ENCODE results near the gene IL25. TPM values are rescaled to one million over a fixed set of nuclear protein-coding genes. Genes with fewer than 3 reads are reported as not detected.
A peak's percentile ranks its signal among the peaks of the same experiment; 100 is the strongest.

IL25 gene
- total RNA-seq, 1 donor: not detected

GRCh38 chr14:23354990-23355389, 17.6 kb upstream of the IL25 start:
- Histone ChIP-seq H3K27ac (ENCODE audit: low read depth, low read length) (no peak overlapping the region), H3K27me3 (ENCODE audit: insufficient read depth, low read length) (no peaks in the 10 kb centered on the region), H3K36me3 (ENCODE audit: insufficient read depth, low read length) (peaks cover 12% of the 10 kb centered on the region), H3K4me3 (ENCODE audit: insufficient read depth, low read length) (no peak overlapping the region), H3K9me3 (ENCODE audit: low read depth, low read length) (no peaks in the 10 kb centered on the region), H3K79me2 (ENCODE audit: insufficient read depth, low read length) (no peaks in the 10 kb centered on the region), H2AFZ (ENCODE audit: low read length) (no peak overlapping the region), H4K20me1 (ENCODE audit: insufficient read depth, low read length) (peaks cover 5% of the 10 kb centered on the region), H3K4me2 (ENCODE audit: insufficient read depth, low read length) (no peak overlapping the region), H3K4me1 (ENCODE audit: insufficient read depth, low read length) (peaks cover 7% of the 10 kb centered on the region)
- TF ChIP-seq CTCF (IDR thresholded peaks at IDR 0.05; ENCODE audit: extremely low read depth, low read depth, low read length): no peak
- DNase-seq (ENCODE audit: insufficient read length, low spot score, missing footprints): no peak

DNA sequence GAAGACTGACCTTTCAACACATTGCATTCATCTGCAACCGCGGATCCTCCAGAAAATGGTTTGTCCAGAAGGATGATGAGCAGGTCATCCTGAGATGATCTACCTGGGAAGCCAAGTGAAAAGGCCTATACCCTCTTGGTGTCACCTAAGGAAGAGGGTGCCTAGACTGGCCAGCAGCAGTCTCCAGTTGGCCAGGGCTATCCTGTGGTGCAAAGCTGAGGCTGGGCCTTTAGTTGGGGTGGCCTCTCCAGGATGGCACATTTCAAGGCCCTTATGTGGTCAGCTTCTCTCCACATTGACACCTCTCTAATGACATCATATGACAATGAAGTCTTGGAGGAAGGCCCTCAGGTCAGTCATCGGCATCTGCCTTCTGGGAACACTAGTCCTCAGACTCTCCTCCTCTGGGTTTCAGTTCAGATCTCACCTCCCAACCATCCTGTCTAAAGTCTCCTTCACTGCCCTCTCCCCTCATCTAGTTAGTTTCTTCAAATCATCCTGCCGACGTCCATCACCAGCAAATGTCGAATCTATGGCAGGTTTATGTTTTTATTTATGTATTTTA, 16.7 kb upstream of the IL25 start:
- Histone ChIP-seq H3K9me3 (ENCODE audit: low read depth, low read length) (no peaks in the 10 kb centered on the region), H3K36me3 (ENCODE audit: insufficient read depth, low read length) (peaks cover 12% of the 10 kb centered on the region), H3K4me2 (ENCODE audit: insufficient read depth, low read length) (no peak overlapping the region), H2AFZ (ENCODE audit: low read length) (no peak overlapping the region), H3K4me3 (ENCODE audit: insufficient read depth, low read length) (no peak overlapping the region), H3K79me2 (ENCODE audit: insufficient read depth, low read length) (no peaks in the 10 kb centered on the region), H3K27ac (ENCODE audit: low read depth, low read length) (no peak overlapping the region), H3K27me3 (ENCODE audit: insufficient read depth, low read length) (no peaks in the 10 kb centered on the region), H4K20me1 (ENCODE audit: insufficient read depth, low read length) (peaks cover 5% of the 10 kb centered on the region), H3K4me1 (ENCODE audit: insufficient read depth, low read length) (peaks cover 7% of the 10 kb centered on the region)
- peak; percentile 63 for DNase-seq (ENCODE audit: insufficient read length, low spot score, missing footprints)
- TF ChIP-seq CTCF (IDR thresholded peaks at IDR 0.05; ENCODE audit: extremely low read depth, low read depth, low read length): no peak

DNA sequence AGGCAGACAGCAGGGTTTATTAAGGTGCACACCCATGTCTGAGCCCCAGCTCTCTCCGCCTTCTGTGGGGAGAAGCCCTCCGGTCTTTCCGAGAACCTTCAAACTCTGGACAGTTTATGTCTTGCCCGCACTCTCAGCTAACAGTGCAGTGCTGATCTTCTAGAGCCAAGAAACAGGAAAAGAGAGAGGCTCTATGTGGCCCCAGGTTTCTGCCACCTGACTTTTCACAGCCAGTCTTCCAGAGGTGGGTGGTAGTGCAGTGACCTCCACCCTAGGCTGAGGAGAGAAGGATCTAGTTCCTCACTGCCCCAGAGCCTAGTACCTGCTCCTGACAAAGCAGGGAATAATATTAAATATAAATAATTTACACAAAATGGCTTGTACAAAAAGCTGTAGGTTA, 15.9 kb upstream of the IL25 start:
- no peak overlapping the region for H3K4me2 ChIP-seq (ENCODE audit: insufficient read depth, low read length)
- no peaks in the 10 kb centered on the region for H3K27me3 ChIP-seq (ENCODE audit: insufficient read depth, low read length)
- no peak for TF ChIP-seq CTCF (IDR thresholded peaks at IDR 0.05; ENCODE audit: extremely low read depth, low read depth, low read length)
- H3K79me2 ChIP-seq (ENCODE audit: insufficient read depth, low read length): no peaks in the 10 kb centered on the region
- H4K20me1 ChIP-seq (ENCODE audit: insufficient read depth, low read length): no peaks in the 10 kb centered on the region
- H3K4me3 ChIP-seq (ENCODE audit: insufficient read depth, low read length): no peak overlapping the region
- H2AFZ ChIP-seq (ENCODE audit: low read length): no peak overlapping the region
- DNase-seq (ENCODE audit: insufficient read length, low spot score, missing footprints): peak; percentile 58
- no peak overlapping the region for H3K27ac ChIP-seq (ENCODE audit: low read depth, low read length)
- peaks cover 12% of the 10 kb centered on the region for H3K36me3 ChIP-seq (ENCODE audit: insufficient read depth, low read length)
- H3K4me1 ChIP-seq (ENCODE audit: insufficient read depth, low read length): peaks cover 7% of the 10 kb centered on the region
- no peaks in the 10 kb centered on the region for H3K9me3 ChIP-seq (ENCODE audit: low read depth, low read length)

DNA sequence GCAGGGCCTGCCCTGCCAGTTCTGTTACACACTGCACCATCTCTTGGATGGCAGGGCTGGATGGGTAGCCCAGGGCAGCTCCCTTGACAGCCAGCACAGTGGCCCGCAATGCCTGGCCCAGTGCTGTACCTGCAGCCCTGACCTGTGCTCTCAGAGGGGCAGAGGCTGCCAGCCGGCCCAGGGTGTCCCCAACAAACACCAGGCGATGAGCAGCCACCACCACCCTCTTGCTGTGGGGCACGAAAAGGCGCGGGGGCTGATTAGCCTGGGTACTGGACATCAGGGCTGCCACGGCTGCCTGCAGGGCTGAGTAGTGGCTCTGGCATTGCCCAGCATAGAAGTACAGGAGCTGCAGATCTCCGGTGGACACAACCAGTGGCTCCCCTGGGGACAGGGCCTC, 15.3 kb upstream of the IL25 start:
- Histone ChIP-seq H3K27ac (ENCODE audit: low read depth, low read length) (no peak overlapping the region), H4K20me1 (ENCODE audit: insufficient read depth, low read length) (no peaks in the 10 kb centered on the region), H3K79me2 (ENCODE audit: insufficient read depth, low read length) (no peaks in the 10 kb centered on the region), H3K4me3 (ENCODE audit: insufficient read depth, low read length) (no peak overlapping the region), H3K4me2 (ENCODE audit: insufficient read depth, low read length) (no peak overlapping the region), H3K36me3 (ENCODE audit: insufficient read depth, low read length) (peaks cover 12% of the 10 kb centered on the region), H3K4me1 (ENCODE audit: insufficient read depth, low read length) (peaks cover 5% of the 10 kb centered on the region), H3K9me3 (ENCODE audit: low read depth, low read length) (no peaks in the 10 kb centered on the region), H3K27me3 (ENCODE audit: insufficient read depth, low read length) (no peaks in the 10 kb centered on the region), H2AFZ (ENCODE audit: low read length) (no peak overlapping the region)
- TF ChIP-seq CTCF (IDR thresholded peaks at IDR 0.05; ENCODE audit: extremely low read depth, low read depth, low read length): no peak
- DNase-seq (ENCODE audit: insufficient read length, low spot score, missing footprints): peak; percentile 52

Data from osteoblast (primary cell).